ENCODE measurements around the gene SCN1A. TPM values are rescaled to one million over a fixed set of nuclear protein-coding genes. Genes with fewer than 3 reads are reported as not detected.

SCN1A gene
- total and polyA plus RNA-seq, 2 of the 13 experiments (the other 11 are each of a cell fraction or from before 2014, with no cell fraction given), result 19.9 to 39.4 TPM

DNA sequence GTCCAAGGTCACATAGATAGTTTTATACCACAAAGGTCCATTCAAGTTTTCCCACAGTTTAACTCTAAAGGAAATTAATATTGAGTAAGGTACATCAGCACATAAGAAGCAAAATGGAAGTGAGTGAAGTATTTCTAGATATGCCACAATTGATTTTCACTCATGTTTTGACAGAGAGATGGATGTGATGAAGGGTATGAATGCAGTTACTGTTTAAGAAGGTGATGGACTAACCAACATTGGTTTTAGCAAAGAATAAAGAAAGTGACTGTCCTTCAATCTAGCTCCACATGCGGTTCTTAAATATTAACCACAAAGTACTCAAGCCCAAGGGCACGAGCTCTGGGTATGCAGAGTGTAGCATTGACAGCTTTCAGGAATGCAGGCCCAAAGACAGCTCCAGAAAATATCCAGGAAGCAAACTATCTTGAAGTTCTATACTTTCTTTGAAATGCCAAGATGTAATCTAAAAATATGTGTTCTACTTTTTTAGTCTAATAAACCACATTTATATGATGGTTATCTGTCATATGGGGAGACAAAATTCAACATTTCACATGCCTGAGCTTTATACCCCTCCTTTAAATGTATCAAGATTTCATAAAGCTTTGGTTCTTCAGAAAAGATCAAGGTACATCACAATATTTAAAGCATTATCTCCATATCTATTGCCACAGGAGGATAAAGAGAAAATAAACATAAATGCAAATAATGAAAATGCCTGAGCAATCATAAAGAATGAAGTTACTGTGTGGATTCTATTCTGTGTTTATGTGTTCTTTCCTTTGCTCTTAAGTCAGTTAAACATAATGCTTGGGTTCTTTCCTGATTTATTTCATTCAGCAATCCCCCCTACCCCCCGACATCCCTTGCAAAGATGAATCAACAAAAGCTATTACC lies 6.7 kb upstream of the SCN1A start (continued):
- TF ChIP-seq, protein P1, sequence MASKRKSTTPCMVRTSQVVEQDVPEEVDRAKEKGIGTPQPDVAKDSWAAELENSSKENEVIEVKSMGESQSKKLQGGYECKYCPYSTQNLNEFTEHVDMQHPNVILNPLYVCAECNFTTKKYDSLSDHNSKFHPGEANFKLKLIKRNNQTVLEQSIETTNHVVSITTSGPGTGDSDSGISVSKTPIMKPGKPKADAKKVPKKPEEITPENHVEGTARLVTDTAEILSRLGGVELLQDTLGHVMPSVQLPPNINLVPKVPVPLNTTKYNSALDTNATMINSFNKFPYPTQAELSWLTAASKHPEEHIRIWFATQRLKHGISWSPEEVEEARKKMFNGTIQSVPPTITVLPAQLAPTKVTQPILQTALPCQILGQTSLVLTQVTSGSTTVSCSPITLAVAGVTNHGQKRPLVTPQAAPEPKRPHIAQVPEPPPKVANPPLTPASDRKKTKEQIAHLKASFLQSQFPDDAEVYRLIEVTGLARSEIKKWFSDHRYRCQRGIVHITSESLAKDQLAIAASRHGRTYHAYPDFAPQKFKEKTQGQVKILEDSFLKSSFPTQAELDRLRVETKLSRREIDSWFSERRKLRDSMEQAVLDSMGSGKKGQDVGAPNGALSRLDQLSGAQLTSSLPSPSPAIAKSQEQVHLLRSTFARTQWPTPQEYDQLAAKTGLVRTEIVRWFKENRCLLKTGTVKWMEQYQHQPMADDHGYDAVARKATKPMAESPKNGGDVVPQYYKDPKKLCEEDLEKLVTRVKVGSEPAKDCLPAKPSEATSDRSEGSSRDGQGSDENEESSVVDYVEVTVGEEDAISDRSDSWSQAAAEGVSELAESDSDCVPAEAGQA (IDR thresholded peaks at IDR 0.05; ENCODE audit: low read depth), result no peak
- TF ChIP-seq, protein P1 (CRISPR knock-in tag; IDR thresholded peaks at IDR 0.05; ENCODE audit: borderline replicate concordance), result peak; percentile 80; the same call in 1 of the 2 replicates
- TF ChIP-seq, protein P2, sequence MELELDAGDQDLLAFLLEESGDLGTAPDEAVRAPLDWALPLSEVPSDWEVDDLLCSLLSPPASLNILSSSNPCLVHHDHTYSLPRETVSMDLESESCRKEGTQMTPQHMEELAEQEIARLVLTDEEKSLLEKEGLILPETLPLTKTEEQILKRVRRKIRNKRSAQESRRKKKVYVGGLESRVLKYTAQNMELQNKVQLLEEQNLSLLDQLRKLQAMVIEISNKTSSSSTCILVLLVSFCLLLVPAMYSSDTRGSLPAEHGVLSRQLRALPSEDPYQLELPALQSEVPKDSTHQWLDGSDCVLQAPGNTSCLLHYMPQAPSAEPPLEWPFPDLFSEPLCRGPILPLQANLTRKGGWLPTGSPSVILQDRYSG (CRISPR knock-in tag; IDR thresholded peaks at IDR 0.05), result no peak
- TF ChIP-seq TCF12 (IDR thresholded peaks at IDR 0.05) (no peak), TCF12 (CRISPR knock-in tag; IDR thresholded peaks at IDR 0.05) (peak; percentile 75; the same call in 1 of the 2 replicates), POLR2AphosphoS5 (IDR thresholded peaks at IDR 0.05; ENCODE audit: low read depth, low read length) (peak; percentile 71), NFE2L2 (IDR thresholded peaks at IDR 0.05; ENCODE audit: low read length) (peak; percentile 5; the same call in 1 of the 2 replicates), ZNF234 (CRISPR knock-in tag; conservative IDR thresholded peaks at IDR 0.05) (no peak), ZNF772 (CRISPR knock-in tag; IDR thresholded peaks at IDR 0.05) (peak; percentile 42; the same call in 1 of the 2 replicates), MXD4 (CRISPR knock-in tag; IDR thresholded peaks at IDR 0.05) (no peak; the same call in 1 of the 2 replicates), ZNF484 (CRISPR knock-in tag; IDR thresholded peaks at IDR 0.05; ENCODE audit: borderline replicate concordance, low read depth) (no peak), KLF15 (CRISPR knock-in tag; IDR thresholded peaks at IDR 0.05; ENCODE audit: borderline replicate concordance) (no peak), SIX4 (CRISPR knock-in tag; IDR thresholded peaks at IDR 0.05) (peak; percentile 83), REL (CRISPR knock-in tag; conservative IDR thresholded peaks at IDR 0.05) (no peak), MIER2 (CRISPR knock-in tag; IDR thresholded peaks at IDR 0.05) (peak; percentile 16; the same call in 1 of the 2 replicates), ZNF878 (CRISPR knock-in tag; IDR thresholded peaks at IDR 0.05) (no peak), JUND (CRISPR knock-in tag; IDR thresholded peaks at IDR 0.05) (no peak), ZBTB42 (CRISPR knock-in tag; IDR thresholded peaks at IDR 0.05) (no peak), ZFY (CRISPR knock-in tag; IDR thresholded peaks at IDR 0.05) (peak; percentile 42; the same call in 1 of the 2 replicates), ZNF383 (CRISPR knock-in tag; IDR thresholded peaks at IDR 0.05; ENCODE audit: borderline replicate concordance) (no peak), CBFB (CRISPR knock-in tag; IDR thresholded peaks at IDR 0.05) (peak; percentile 93), YEATS2 (CRISPR knock-in tag; IDR thresholded peaks at IDR 0.05; ENCODE audit: borderline replicate concordance) (0 out of 2 replicates have a peak, but pooled peaks have one; percentile 58), ZNF556 (CRISPR knock-in tag; IDR thresholded peaks at IDR 0.05; ENCODE audit: borderline replicate concordance) (no peak), RCOR2 (CRISPR knock-in tag; IDR thresholded peaks at IDR 0.05) (peak; percentile 96), ZNF253 (CRISPR knock-in tag; IDR thresholded peaks at IDR 0.05; ENCODE audit: borderline replicate concordance) (no peak)
